ENCODE results near the gene SUPT6H. TPM values are rescaled to one million over a fixed set of nuclear protein-coding genes. Genes with fewer than 3 reads are reported as not detected.

SUPT6H gene
- total and polyA plus RNA-seq, 9 of the 15 experiments (the other 6 are each of a cell fraction or from before 2014, with no cell fraction given) = 1.7 to 77.7 (median 49.2) TPM

DNA sequence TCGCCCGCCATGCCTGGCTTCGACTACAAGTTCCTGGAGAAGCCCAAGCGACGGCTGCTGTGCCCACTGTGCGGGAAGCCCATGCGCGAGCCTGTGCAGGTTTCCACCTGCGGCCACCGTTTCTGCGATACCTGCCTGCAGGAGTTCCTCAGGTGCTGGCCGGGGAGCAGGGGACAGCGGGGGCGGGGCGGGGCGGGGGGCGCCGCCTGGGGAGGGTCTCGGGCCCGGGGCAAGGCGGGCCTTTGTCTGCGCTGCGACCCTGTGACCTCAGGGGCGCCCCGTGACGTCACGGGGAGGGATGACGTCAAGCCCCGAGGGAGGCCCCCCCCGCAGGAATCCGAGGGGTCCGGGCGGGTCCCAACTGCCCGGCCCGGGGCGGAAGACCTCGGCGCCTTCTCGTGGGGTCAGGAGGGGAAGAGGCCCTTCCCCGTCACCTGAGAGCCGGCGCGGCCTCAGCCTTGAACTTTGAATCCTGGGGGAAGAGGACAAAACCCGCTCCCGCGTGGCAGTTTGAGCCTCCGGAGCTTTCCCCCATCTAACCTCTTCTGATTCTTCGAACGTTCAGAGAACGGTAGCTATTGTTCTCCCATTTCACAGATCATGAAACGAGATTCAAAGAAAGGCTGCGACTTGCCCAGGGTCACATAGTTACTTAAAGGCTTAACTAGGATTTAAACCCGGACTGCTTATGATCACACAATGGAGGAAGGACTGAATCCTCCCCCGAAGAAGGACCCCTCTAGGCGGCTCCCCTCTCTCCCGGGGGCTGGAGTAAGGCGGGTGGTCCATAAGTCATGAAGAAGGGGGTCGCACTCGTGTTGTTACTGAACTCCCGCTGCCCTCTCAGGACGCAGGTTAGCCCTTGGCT is 82.3 kb downstream of the SUPT6H start (continued):
- TF ChIP-seq, protein P1, sequence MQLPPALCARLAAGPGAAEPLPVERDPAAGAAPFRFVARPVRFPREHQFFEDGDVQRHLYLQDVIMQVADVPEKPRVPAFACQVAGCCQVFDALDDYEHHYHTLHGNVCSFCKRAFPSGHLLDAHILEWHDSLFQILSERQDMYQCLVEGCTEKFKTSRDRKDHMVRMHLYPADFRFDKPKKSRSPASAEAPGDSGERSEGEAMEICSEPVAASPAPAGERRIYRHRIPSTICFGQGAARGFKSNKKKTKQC (CRISPR knock-in tag; IDR thresholded peaks at IDR 0.05) = peak; percentile 95
- no peak for TF ChIP-seq ETV6 (IDR thresholded peaks at IDR 0.05; ENCODE audit: borderline replicate concordance in 1 of 2, low read depth in 2 of 2, low read length in 1 of 2)
- 0 out of 2 replicates have a peak, but pooled peaks have one; percentile 95 for TF ChIP-seq ETV6 (CRISPR knock-in tag; IDR thresholded peaks at IDR 0.05; ENCODE audit: borderline replicate concordance)
- no peak for TF ChIP-seq ZNF3 (CRISPR knock-in tag; IDR thresholded peaks at IDR 0.05)
- peak; percentile 39; the same call in 1 of the 2 replicates for TF ChIP-seq FOSL1 (tag; conservative IDR thresholded peaks at IDR 0.05)
- TF ChIP-seq SIN3A (IDR thresholded peaks at IDR 0.05; ENCODE audit: borderline replicate concordance in 2 of 2, control insufficient read depth in 1 of 2, low read depth in 2 of 2, low read length in 2 of 2) = 0 out of 4 replicates have a peak, but pooled peaks of 1 of the 2 experiments have one; percentile 10
- no peak for TF ChIP-seq COPS2 (conservative IDR thresholded peaks at IDR 0.05)
- TF ChIP-seq RBFOX2 (IDR thresholded peaks at IDR 0.05; ENCODE audit: low read depth, low read length) = peak; percentile 19; the same call in 1 of the 2 replicates
- no peak for TF ChIP-seq RUNX1 (IDR thresholded peaks at IDR 0.05; ENCODE audit: low read depth)
- no peak for TF ChIP-seq NFRKB (IDR thresholded peaks at IDR 0.05; ENCODE audit: low read depth)
- no peak for TF ChIP-seq ELF1 (tag; IDR thresholded peaks at IDR 0.05)
- no peak for TF ChIP-seq ZNF644 (tag; IDR thresholded peaks at IDR 0.05; ENCODE audit: low read depth)
- peak; percentile 100 for TF ChIP-seq ZBTB7A (IDR thresholded peaks at IDR 0.05; ENCODE audit: borderline replicate concordance, control insufficient read depth, low read depth, low read length)
- TF ChIP-seq MCM2 (IDR thresholded peaks at IDR 0.05; ENCODE audit: low read depth) = no peak
- TF ChIP-seq, protein P2, sequence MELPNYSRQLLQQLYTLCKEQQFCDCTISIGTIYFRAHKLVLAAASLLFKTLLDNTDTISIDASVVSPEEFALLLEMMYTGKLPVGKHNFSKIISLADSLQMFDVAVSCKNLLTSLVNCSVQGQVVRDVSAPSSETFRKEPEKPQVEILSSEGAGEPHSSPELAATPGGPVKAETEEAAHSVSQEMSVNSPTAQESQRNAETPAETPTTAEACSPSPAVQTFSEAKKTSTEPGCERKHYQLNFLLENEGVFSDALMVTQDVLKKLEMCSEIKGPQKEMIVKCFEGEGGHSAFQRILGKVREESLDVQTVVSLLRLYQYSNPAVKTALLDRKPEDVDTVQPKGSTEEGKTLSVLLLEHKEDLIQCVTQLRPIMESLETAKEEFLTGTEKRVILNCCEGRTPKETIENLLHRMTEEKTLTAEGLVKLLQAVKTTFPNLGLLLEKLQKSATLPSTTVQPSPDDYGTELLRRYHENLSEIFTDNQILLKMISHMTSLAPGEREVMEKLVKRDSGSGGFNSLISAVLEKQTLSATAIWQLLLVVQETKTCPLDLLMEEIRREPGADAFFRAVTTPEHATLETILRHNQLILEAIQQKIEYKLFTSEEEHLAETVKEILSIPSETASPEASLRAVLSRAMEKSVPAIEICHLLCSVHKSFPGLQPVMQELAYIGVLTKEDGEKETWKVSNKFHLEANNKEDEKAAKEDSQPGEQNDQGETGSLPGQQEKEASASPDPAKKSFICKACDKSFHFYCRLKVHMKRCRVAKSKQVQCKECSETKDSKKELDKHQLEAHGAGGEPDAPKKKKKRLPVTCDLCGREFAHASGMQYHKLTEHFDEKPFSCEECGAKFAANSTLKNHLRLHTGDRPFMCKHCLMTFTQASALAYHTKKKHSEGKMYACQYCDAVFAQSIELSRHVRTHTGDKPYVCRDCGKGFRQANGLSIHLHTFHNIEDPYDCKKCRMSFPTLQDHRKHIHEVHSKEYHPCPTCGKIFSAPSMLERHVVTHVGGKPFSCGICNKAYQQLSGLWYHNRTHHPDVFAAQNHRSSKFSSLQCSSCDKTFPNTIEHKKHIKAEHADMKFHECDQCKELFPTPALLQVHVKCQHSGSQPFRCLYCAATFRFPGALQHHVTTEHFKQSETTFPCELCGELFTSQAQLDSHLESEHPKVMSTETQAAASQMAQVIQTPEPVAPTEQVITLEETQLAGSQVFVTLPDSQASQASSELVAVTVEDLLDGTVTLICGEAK (IDR thresholded peaks at IDR 0.05) = peak; percentile 62
- TF ChIP-seq, protein P2 (CRISPR knock-in tag; IDR thresholded peaks at IDR 0.05) = no peak
- peak in 1 of 2 experiments; percentile 21; a peak in 1 of 4 replicates for TF ChIP-seq NONO (IDR thresholded peaks at IDR 0.05; ENCODE audit: low read depth in 2 of 2, low read length in 1 of 2)
- TF ChIP-seq KLF16 (IDR thresholded peaks at IDR 0.05) = no peak

Data from K562 (cell line).